ENCODE data around the gene QKI.
"Not testable (repeated sequence)": the region's sequence is repeated elsewhere in the genome, so short reads cannot be mapped to it uniquely, and the experiment has no call there.

The QKI gene

DNA sequence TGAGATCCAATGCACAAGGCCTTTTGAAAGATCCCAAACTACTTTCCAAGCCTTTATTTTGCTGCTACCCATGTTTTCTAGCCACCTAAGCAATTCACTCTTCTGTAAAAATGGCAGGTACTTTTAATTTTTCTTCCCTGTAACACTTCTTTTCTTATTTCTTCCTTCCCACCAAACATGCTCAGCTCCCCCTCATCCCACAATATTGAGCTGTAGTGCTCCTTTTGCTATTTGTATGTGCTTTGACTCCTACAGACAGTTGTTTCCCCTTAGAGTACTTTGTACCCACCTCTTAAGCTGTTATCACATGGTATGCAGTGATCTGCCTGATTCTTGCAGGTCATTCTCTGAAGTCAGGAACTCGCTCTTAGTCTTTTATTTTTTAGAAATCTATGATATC, 49.3 kb downstream of the QKI start:
- no peak for DNase-seq (ENCODE audit: low read depth)
- TF ChIP-seq, protein P1, sequence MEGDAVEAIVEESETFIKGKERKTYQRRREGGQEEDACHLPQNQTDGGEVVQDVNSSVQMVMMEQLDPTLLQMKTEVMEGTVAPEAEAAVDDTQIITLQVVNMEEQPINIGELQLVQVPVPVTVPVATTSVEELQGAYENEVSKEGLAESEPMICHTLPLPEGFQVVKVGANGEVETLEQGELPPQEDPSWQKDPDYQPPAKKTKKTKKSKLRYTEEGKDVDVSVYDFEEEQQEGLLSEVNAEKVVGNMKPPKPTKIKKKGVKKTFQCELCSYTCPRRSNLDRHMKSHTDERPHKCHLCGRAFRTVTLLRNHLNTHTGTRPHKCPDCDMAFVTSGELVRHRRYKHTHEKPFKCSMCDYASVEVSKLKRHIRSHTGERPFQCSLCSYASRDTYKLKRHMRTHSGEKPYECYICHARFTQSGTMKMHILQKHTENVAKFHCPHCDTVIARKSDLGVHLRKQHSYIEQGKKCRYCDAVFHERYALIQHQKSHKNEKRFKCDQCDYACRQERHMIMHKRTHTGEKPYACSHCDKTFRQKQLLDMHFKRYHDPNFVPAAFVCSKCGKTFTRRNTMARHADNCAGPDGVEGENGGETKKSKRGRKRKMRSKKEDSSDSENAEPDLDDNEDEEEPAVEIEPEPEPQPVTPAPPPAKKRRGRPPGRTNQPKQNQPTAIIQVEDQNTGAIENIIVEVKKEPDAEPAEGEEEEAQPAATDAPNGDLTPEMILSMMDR (conservative IDR thresholded peaks at IDR 0.05; ENCODE audit: low read length) = no peak
- no peak overlapping the region for H3K4me3 ChIP-seq (ENCODE audit: low read length)

DNA sequence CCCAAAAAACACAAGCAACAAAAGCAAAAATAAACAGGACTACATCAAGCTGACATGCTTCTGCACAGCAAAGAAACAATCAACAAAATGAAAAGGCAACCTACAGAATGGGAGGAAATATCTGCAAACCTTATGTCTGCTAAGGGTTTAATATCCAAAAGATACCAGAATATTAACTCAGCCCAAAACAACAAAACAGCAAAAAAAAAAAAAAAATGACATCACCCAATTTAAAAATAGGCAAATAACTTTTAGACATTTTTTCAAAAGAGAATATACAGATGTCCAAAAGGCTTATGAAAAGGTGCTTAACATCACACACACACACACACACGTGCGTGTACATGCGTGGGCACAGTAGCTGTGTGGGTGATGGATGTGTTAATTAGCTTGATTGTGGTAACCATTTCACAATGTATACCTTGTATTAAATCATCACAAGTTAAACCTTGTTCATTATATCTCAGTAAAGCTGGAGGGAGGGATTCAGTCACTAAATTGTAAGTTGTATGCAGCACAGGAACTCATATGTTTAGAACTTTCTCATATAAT, 52.4 kb downstream of the QKI start:
- TF ChIP-seq, protein P1 (conservative IDR thresholded peaks at IDR 0.05; ENCODE audit: low read length) = no peak

DNA sequence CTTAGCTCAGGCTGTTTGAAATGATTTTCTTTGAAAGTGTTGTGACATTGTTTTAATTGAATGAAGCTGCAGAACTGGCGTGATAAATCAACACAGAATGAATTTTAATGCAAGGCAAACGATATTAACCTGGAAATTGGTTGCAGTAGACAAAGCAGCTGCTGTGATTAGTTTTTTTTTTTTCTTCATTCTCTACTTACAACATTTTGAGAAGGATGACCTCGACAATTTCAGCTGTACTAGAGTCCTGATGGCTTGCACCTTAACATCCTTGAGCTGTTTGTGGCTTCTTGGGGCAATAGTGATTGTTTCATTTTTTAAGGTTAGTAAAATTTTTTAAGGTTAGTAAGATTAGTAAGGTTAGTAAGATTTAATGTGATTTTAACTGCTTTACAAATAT, 54.2 kb downstream of the QKI start:
- H3K4me3 ChIP-seq (ENCODE audit: low read length) = no peak overlapping the region
- DNase-seq (ENCODE audit: low read depth) = peak; percentile 11
- TF ChIP-seq, protein P1 (conservative IDR thresholded peaks at IDR 0.05; ENCODE audit: low read length) = no peak

More for the DNA sequence above, 52.4 kb downstream of the QKI start:
- no peak overlapping the region for H3K4me3 ChIP-seq (ENCODE audit: low read length)
- DNase-seq (ENCODE audit: low read depth) = no peak

DNA sequence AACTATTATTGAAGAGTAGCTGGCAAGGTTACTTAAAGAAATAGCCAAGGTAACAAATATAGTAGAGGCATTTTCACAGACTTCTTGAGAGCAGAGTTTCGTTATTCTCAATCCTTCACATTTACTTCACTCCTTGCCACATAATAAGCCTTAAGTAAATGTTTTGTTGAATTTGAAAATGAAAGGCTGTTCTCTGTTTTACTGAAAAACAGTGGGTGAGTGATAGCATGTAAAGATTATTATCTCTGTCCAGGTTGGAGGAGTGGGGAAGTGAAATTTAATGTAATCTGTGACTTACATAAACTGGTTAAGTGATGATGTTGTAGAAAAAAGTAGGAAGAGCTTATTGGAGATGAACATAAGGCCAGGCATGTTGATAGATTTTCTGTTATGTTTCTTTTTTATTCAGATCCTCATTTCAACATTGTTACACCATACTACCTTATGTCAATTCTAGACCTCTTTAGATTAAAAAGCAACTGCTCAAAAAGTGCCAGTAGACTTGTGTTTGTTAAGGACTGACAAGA, 55.0 kb downstream of the QKI start:
- TF ChIP-seq, protein P1 (conservative IDR thresholded peaks at IDR 0.05; ENCODE audit: low read length) = no peak
- no peak for DNase-seq (ENCODE audit: low read depth)

DNA sequence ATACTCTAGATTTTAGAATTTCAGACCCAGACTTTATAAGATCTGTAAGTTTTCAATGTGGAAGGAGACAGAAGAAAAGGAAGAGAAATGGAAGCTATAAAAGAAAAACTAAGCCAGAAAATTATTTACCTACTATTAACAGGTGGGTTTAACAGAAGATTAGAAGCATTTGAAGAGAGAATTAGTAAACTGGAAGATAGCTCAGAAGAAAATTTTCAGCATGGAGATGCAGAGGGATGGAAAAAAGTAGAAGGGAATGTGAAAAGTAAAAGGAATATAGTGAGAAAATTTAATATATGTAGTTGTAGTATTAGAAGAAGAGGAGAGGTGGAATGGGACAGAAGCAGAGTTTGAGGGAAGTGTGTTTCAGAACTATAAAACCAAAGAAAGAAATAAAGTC, 56.1 kb downstream of the QKI start:
- DNase-seq (ENCODE audit: low read depth) = no peak
- TF ChIP-seq, protein P1 (conservative IDR thresholded peaks at IDR 0.05; ENCODE audit: low read length) = no peak
- no peak overlapping the region for H3K4me3 ChIP-seq (ENCODE audit: low read length)

More for the DNA sequence above, 55.0 kb downstream of the QKI start:
- H3K4me3 ChIP-seq (ENCODE audit: low read length) = no peak overlapping the region

DNA sequence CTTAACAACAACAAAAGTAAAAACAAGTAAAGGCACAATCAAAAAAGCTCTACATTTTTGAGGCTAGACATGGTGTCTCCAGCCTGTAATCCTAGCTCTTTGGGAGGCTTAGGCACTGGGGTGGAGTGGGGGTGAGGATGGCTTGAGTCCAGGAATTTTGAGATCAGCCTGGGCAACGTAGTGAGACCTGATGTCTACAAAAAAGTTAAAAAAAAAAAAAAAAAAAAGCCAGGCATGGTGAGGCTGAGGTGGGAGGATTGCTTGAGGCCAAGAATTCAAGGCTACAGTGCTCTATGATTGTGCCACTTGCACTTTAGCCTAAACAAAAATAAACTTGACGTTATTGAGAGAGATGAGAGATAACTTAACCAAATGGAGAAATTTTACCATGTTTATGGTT, 60.1 kb downstream of the QKI start:
- no peak for DNase-seq (ENCODE audit: low read depth)
- H3K4me3 ChIP-seq (ENCODE audit: low read length) = no peak overlapping the region
- TF ChIP-seq, protein P1 (conservative IDR thresholded peaks at IDR 0.05; ENCODE audit: low read length) = no peak

DNA sequence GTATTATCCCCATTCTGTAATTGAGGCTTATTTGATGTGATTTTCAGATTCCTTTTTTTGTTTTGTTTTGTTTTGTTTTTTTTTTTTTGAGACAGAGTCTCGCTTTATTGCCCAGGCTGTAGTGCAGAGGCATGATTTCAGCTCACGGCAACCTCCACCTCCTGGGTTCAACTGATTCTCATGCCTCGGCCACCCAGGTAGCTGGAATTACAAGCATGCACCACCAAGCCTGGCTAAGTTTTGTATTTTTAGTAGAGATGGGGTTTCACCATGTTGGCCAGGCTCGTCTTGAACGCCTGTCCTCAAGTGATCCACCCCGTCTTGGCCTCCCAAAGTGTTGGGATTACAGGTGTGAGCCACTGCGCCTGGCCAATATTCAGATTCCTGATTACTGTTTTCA, 62.4 kb downstream of the QKI start:
- H3K4me3 ChIP-seq (ENCODE audit: low read length); DNase-seq (ENCODE audit: low read depth): not testable (repeated sequence)
